Body of pancreas (tissue), 4 donors: ENCODE results near the gene EBLN1.

ENCODE experiments used
- POLR2A ChIP-seq, 3 donors: fragments of 450-650 bp; IDR thresholded peaks; one replicate each; pipeline ENCODE4 v1.6.1; 2016; ENCODE audit warnings: antibody characterized with exemption in 3 of 3, mild to moderate bottlenecking in 2 of 3
- TF ChIP-seq, protein P1 (sequence below), 7 experiments: fragments of 450-650 bp in 4 of 7; fragments of 200-600 bp in 3 of 7; sonication (generic) in 3 of 7; IDR thresholded peaks; one replicate each; pipeline ENCODE4 v1.5.1; 2016 to 2019; ENCODE audit warnings: antibody characterized with exemption in 7 of 7

DNA sequence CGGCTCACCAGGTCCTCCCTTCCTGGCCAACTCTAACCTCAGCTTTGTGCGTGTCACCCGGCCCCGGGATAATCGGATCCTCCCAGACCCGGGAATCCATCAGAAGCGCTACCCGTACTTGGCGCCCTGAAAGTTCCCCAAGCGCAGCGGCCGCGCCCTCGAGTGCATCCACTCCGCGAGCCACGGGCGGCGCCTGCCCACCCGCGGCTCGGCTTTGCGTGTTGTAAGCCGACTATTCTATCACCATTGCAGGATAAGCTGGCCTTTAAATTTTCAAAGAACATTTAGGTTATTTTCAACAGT lies 35.7 kb upstream of the EBLN1 start:
- TF ChIP-seq, protein P1, sequence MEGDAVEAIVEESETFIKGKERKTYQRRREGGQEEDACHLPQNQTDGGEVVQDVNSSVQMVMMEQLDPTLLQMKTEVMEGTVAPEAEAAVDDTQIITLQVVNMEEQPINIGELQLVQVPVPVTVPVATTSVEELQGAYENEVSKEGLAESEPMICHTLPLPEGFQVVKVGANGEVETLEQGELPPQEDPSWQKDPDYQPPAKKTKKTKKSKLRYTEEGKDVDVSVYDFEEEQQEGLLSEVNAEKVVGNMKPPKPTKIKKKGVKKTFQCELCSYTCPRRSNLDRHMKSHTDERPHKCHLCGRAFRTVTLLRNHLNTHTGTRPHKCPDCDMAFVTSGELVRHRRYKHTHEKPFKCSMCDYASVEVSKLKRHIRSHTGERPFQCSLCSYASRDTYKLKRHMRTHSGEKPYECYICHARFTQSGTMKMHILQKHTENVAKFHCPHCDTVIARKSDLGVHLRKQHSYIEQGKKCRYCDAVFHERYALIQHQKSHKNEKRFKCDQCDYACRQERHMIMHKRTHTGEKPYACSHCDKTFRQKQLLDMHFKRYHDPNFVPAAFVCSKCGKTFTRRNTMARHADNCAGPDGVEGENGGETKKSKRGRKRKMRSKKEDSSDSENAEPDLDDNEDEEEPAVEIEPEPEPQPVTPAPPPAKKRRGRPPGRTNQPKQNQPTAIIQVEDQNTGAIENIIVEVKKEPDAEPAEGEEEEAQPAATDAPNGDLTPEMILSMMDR (IDR thresholded peaks at IDR 0.05) = no peak
- TF ChIP-seq POLR2A (IDR thresholded peaks at IDR 0.05) = no peak
